Measurements from ENCODE around the gene GJA9. TPM values are rescaled to one million over a fixed set of nuclear protein-coding genes. Genes with fewer than 3 reads are reported as not detected.

Gene GJA9
- total and polyA plus RNA-seq, 2 of the 4 experiments (the other 2 are of a cell fraction), result not detected

DNA sequence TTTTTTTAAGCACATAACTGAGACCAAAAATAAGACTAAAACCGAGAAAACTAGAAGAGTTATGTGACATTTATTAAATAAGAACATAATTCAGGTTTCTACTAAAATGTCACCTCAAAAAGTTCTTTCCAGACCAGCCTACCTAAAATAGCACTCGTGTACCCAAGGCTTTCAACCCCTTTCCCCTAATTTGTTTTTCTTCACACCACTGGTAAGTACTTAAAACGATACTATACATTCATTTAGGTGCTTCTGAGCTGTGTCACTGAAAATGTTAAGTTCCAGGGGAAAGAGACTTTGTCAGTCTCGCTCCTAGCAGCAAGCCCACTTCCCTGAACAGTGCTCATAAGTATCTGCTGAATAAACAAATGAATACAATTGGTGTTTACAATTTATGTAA, 28.6 kb downstream of the GJA9 start:
- dilution Hi-C loops (cut with HindIII; ENCODE audit: low sequenced_read_pairs, unreplicated experiment), result no loop called here
- no peak overlapping the region for H2BK20ac ChIP-seq (ENCODE audit: low read depth, low read length)
- H3K9ac ChIP-seq (ENCODE audit: low read depth, low read length), result no peak overlapping the region
- peaks cover 28% of the 10 kb centered on the region for H3K36me3 ChIP-seq (ENCODE audit: control insufficient read depth, insufficient read depth, low read length)
- H2AK9ac ChIP-seq (replicated peaks; ENCODE audit: low read depth, low read length, poor library complexity), result no peak overlapping the region
- no peak overlapping the region for H4K8ac ChIP-seq (ENCODE audit: low read depth in 2 of 2, low read length in 2 of 2)
- H3K79me1 ChIP-seq (ENCODE audit: low read depth in 1 of 2, low read length in 2 of 2), result peaks cover 18 to 31% of the 10 kb centered on the region in 2 experiments
- no peak overlapping the region for H3K18ac ChIP-seq (ENCODE audit: low read depth, low read length)
- no peak for ATAC-seq (ENCODE audit: low read depth)
- H3K9me3 ChIP-seq (ENCODE audit: control insufficient read depth, insufficient read depth, low read length), result no peaks in the 10 kb centered on the region
- BruUV-seq (replicated peaks), result no TSS peak
- H3K56ac ChIP-seq (ENCODE audit: extremely low read depth, insufficient read depth, low read length), result no peak overlapping the region
- H2BK120ac ChIP-seq (ENCODE audit: low read depth, low read length), result no peak overlapping the region
- ChIA-PET POLR2A (ENCODE audit: unreplicated experiment) (no interaction called here), CTCF (no interaction called here)
- no peaks in the 10 kb centered on the region for H3K9me1 ChIP-seq (ENCODE audit: insufficient read depth, low read length)
- no peaks in the 10 kb centered on the region for H3K27me3 ChIP-seq (ENCODE audit: control insufficient read depth, insufficient read depth, low read length)
- H2AK5ac ChIP-seq (ENCODE audit: low read depth, low read length), result no peak overlapping the region
- no peaks in the 10 kb centered on the region; the same call in 1 of the 2 replicates for H4K20me1 ChIP-seq (ENCODE audit: insufficient read depth, low read length)
- H3K4me3 ChIP-seq (ENCODE audit: insufficient read depth, low read depth, low read length), result no peak overlapping the region
- DNase-seq, result no peak
- no peak overlapping the region for H3K14ac ChIP-seq (replicated peaks; ENCODE audit: low read depth, low read length)
- intact Hi-C loops (cut with micrococcal nuclease), result no loop called here
- no peak for TF ChIP-seq MAZ (IDR thresholded peaks at IDR 0.05; ENCODE audit: borderline replicate concordance, low read depth, low read length)
- TF ChIP-seq RAD21 (IDR thresholded peaks at IDR 0.05; ENCODE audit: low read length), result no peak
- no peak for TF ChIP-seq CEBPB (IDR thresholded peaks at IDR 0.05; ENCODE audit: low read depth, low read length)
- no peak for TF ChIP-seq SMC3 (IDR thresholded peaks at IDR 0.05; ENCODE audit: low read depth, low read length)
- no peak for TF ChIP-seq RFX5 (IDR thresholded peaks at IDR 0.05; ENCODE audit: low read depth, low read length)
- TF ChIP-seq, protein P1, sequence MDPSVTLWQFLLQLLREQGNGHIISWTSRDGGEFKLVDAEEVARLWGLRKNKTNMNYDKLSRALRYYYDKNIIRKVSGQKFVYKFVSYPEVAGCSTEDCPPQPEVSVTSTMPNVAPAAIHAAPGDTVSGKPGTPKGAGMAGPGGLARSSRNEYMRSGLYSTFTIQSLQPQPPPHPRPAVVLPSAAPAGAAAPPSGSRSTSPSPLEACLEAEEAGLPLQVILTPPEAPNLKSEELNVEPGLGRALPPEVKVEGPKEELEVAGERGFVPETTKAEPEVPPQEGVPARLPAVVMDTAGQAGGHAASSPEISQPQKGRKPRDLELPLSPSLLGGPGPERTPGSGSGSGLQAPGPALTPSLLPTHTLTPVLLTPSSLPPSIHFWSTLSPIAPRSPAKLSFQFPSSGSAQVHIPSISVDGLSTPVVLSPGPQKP (IDR thresholded peaks at IDR 0.05; ENCODE audit: borderline replicate concordance, low read depth, low read length), result no peak
- no peak for TF ChIP-seq FOS (IDR thresholded peaks at IDR 0.05; ENCODE audit: low read depth, low read length)
- no peak for TF ChIP-seq MAFK (IDR thresholded peaks at IDR 0.05; ENCODE audit: low read depth, low read length)
- TF ChIP-seq MXI1 (IDR thresholded peaks at IDR 0.05; ENCODE audit: borderline replicate concordance, low read depth, low read length), result no peak
- TF ChIP-seq CTCF (conservative IDR thresholded peaks at IDR 0.05; ENCODE audit: low read depth, low read length), result no peak
- TF ChIP-seq CHD1 (IDR thresholded peaks at IDR 0.05; ENCODE audit: low read depth, low read length), result no peak
- TF ChIP-seq, protein P2, sequence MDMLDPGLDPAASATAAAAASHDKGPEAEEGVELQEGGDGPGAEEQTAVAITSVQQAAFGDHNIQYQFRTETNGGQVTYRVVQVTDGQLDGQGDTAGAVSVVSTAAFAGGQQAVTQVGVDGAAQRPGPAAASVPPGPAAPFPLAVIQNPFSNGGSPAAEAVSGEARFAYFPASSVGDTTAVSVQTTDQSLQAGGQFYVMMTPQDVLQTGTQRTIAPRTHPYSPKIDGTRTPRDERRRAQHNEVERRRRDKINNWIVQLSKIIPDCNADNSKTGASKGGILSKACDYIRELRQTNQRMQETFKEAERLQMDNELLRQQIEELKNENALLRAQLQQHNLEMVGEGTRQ (IDR thresholded peaks at IDR 0.05; ENCODE audit: low read depth, low read length), result no peak
- no peak for TF ChIP-seq RCOR1 (IDR thresholded peaks at IDR 0.05; ENCODE audit: insufficient replicate concordance, low read length)
- no peak for TF ChIP-seq NFE2L2 (IDR thresholded peaks at IDR 0.05; ENCODE audit: low read depth, low read length)
- TF ChIP-seq POLR2A (IDR thresholded peaks at IDR 0.05; ENCODE audit: low read depth, low read length), result no peak
- no peak for TF ChIP-seq BHLHE40 (IDR thresholded peaks at IDR 0.05; ENCODE audit: low read depth, low read length)
- H3K4me1 ChIP-seq (ENCODE audit: control insufficient read depth, insufficient read depth, low read length), result no peaks in the 10 kb centered on the region
- no peak overlapping the region for H4K5ac ChIP-seq (ENCODE audit: low read depth, low read length)
- in situ Hi-C loops (cut with MboI; ENCODE audit: low sequenced_read_pairs), result loop anchor here (25.0 kb wide), 1 partner anchor 685 kb away; no protein-coding TSS in a partner anchor
- no peak overlapping the region for H4K91ac ChIP-seq (ENCODE audit: insufficient read depth, low read depth, low read length)
- H3K4ac ChIP-seq (ENCODE audit: low read depth, low read length), result no peak overlapping the region
- no peak overlapping the region for H2BK15ac ChIP-seq (ENCODE audit: low read depth, low read length)
- WGBS, 2 experiments (ENCODE audit: extremely low coverage in 2 of 2, insufficient read length in 1 of 2), result no CpG with 5 or more reads among the region's 4 CpGs
- no peak overlapping the region for H3K23ac ChIP-seq (ENCODE audit: low read depth, low read length)
- H2AFZ ChIP-seq (replicated peaks; ENCODE audit: low read length, poor library complexity), result no peak overlapping the region
- no peak overlapping the region for H3K27ac ChIP-seq (ENCODE audit: insufficient read depth, low read length)
- H2BK5ac ChIP-seq (ENCODE audit: low read depth, low read length, poor library complexity, severe bottlenecking), result no peak overlapping the region
- H3K4me2 ChIP-seq (ENCODE audit: low read depth, low read length), result no peak overlapping the region
